GM18519 (cell line): ENCODE measurements around the gene SERTAD3.
"Not testable (repeated sequence)": the region's sequence is repeated elsewhere in the genome, so short reads cannot be mapped to it uniquely, and the experiment has no call there.

Experiments
- ATAC-seq: cut with Tn5 transposase; IDR thresholded peaks from one replicate; pipeline ENCODE4 v1.9.1; 2021; ENCODE audit warnings: mild to moderate bottlenecking, moderate library complexity; ENCODE audit not compliant: unreplicated experiment, low FRiP score

The SERTAD3 gene

DNA sequence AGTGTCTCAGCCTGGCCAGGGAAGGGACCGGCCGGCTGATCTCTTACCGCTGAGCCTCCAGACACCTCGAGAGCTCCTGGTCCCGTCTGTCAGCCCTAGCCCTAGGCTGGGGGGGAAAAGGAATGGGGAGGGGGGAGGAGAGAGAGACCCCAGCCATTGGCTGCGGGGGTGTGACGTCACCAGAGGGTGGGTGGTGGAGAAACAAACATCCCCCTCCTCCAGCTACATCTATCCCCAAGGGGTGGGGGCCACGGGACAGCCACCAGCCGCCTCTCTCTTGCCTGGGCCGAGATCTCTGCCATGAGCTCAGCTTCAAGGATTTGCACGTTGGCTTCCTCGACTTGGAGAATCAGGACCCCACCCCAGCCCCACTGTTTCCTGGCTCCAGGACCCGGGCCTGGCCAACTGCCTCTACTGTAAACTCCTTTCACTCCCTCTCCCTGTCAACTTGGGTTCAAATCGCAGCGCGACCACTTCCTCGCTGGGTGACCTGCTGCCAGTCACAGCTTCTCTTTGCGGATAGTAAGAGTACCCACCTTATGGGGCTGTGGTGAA lies 30.8 kb downstream of the SERTAD3 start, which contains the start of gene PRX:
Gene PRX, minus strand, starts transcription at position 88 of the 555 bp plus-strand sequence. CDS start 5,446 bp downstream, outside the sequence.
- no peak for ATAC-seq

DNA sequence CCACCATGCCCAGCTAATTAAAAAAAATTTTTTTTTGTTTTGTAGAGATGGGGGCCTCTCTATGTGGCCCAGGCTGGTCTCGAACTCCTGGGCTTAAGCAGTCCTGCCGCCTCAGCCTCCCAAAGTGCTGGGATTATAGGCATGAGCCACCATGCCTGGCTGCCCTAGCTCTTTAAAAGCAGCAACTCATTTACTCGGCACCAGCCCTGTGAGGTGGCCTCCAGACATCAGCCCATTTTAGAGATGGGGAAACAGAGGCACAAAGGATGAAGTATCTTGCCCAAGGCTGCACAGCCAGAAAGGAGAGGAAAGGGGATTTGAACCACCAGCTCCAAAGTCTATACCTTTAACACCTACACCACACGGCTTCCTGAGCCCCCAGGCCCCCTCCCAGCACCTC lies 31.3 kb downstream of the SERTAD3 start:
- no peak for ATAC-seq

DNA sequence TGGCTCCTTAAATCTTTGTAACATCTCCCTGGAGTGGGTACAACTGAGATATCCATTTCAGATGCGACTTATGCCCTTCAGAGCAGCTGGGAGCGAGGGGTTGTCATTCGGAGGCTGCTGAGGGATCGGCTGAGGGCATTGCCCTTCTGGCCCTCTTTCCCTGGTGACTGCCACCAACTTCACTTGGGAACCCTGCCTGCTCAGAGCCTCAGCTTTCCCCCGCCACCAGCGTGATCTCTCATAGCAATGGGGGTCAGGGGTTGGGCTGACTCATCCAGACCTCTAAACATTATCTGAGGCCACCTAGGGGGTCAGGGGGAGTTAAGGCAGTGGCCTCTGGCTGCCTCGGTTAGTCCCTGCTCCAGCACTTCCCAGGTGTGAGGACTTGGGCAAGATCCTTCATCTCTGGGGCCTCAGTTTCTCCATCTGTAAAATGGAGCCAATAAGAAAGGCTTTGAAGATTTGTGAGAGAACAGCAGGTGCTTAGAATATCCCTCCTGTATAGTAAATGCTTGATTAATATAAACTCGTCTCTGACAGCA lies 32.1 kb downstream of the SERTAD3 start:
- no peak for ATAC-seq

DNA sequence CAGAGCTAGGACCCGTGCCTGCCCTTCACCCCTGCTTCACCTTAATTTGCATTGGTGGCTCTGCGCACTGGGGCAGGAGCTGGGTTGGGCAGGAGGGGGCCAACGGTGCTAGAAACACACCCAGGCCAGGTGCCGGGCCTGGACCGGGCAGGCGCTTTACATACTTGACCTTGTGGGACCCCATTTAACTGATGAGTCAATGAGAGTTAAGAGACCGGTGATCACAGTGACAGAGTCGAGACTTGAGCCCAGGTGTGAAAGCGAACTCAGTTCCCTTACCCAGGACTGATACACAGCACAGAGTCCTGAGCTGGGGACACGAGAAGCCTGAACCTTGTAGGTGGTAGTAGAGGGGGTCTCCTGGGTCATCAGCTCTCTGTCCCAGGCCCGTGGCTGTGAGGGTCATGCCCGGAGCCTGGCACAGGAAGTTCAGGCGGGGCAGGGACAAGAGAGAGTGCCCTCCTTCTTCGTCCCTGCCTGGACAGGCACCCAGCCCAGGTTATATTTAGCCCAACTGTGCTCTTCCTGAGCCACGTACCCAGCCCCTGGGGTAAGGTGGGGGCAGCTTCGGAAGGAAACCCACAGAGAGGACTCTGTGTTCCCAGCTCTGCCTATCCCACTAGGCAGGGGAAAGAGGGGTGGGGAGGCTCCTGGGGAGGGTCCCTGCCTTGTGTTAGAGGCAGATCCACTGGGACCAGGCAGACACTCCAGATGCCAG lies 32.9 kb downstream of the SERTAD3 start:
- ATAC-seq: no peak

DNA sequence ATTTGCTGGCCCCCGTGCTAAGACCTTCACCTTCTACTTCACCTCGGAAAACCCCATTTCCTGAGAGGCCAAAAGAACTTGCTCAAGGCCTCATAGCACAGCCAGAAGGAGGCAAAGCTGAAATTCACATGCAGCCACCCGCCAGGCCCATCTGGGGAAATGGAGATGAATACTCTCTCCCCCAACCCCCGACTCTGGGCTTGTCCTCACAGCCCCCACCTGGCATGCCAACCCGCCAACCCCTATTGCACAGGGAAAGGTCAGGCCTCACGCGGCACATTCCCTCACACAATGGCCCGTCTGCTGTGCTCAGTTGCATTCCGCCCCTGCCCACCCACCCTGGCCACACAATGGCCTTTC lies 34.1 kb downstream of the SERTAD3 start:
- ATAC-seq: no peak

DNA sequence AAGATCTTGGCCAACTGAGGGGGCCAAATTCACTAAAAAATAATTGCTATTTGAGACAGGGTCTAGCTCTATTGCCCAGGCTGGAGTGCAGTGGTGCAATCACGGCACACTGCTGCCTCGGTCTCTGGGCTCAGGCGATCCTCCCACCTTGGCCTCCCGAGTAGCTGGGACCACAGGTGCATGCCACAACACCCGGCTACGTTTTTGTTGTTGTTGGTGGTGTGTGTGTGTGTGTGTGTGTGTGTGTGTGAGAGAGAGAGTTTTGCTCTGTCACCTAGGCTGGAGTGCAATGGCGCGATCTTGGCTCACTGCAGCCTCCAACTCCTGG lies 35.6 kb downstream of the SERTAD3 start:
- not testable (repeated sequence) for ATAC-seq

DNA sequence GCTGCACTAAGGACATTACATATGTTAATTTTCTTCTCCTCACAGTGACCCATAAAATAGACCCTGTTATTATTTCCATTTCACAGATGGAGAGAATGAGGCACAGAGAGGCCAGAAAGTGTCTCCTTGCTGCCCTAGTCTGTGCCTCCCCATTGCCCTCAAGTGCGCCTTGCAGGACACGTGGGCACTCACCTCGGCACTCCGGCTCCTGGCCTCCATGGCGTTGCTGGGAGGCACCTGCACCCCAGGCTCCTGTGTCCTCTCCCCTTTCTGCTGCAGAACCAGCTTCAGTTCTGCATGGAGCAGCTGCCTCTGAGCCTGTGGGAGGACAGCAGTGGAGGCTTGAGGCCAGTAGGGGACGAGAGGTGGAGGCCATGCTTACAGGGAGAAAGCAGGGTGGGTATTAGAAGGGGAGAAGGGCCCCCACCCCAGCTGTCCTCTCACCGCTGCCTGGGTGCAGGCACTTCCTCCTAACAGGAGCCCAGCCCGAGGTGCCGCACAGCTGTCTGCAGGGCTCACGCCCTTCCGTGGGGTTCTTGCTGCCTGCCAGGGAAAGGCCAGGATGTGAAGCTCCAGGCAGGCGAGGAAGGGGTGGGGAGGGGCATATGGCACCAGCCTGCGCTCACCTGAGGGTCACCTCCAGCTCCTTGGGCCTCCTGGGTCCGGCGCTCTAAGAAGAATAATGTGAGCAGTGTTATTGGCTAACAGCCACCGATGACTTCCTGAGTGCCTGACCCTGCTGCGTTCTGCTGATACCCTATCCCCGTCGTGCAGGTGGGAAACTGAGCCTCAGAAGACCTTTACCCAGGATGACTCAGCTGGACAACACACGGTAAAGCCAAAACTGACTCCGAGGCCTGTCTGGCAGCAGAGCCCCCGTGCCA lies 36.2 kb downstream of the SERTAD3 start:
- ATAC-seq: no peak

DNA sequence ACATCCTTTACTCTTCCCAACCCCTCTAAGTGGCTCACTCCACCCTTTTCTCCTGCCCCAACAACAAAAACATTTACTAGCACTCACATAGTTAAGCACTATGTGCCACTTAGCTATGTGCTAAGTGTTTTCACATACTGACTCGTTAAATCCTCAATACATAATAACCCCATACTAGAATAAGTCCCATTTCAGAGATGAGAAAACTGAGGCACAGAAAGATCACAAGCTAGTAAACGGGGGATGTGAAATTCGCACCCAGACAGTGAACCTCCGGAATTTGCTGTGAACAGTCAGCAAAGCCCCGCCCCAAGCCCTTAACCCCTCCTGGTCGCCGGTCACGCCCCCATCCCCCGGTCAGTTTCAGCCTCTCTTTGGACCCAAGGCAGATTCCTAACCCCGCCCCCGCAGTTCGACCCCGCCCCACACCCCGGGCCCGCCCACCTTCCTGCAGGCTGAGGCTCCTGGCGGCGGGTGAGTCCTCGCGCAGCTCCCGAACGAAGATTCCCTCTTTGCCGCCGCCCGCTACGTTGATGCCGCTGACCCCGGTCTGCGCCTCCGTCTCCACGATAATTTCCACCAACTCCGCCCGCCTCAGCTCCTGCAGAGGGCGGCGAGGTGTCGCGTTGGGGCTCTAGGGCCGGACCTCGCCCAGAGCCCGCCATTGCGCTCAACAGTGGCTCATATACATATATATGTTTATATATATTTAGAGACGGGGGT lies 40.7 kb downstream of the SERTAD3 start:
- no peak for ATAC-seq

DNA sequence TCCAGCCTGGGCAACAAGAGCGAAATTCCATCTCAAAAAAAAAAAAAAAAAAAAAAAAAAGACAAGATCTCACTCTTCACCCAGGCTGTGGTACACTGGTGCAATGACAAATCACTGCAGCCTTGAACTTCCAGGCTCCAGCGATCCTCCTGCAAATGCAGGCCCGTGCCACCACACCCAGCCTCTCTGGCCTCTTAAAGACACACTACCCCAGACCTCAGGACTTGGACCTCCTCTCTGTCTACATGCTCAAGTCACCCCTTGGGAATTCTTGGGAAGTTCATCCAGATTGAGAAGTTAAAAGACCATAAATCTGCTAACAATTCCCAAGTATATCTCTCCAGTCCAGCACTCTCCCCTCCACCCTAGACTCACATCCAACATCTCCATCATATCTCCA lies 43.6 kb downstream of the SERTAD3 start:
- ATAC-seq: no peak

DNA sequence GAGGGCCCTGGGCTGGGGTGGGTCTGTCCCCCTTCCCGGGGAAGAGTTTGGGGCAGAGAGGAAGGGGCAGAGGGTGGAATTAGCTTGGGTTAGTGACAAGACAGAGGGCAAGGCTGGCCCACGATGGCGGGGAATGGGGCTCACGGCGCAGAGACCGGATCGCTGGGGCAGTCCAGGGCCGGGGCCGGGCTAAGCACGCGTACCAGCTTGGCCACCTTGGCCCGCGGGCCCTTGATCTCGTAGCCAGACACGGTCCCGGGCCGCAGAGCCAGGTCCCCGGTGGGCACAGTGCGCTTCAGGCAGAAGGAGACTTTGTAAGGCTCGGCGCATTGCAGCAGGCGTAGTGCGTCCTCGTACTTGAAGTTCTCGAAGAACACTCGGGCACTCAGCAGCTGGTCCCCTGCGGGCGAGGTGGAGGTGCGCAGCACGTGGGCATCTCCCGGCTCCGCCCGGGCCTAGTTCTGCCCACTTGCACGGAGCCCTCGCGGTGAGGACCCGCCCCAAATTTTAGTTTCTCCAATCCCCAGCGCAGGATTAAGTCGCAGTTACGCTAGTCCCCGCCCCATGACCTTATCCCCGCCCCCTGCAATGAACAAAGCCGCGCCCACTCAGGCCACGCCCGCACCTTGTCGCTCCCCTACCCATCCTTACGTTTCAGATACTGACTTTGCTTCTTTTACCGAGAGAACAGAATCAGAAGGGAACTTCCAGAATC lies 45.6 kb downstream of the SERTAD3 start:
- no peak for ATAC-seq

DNA sequence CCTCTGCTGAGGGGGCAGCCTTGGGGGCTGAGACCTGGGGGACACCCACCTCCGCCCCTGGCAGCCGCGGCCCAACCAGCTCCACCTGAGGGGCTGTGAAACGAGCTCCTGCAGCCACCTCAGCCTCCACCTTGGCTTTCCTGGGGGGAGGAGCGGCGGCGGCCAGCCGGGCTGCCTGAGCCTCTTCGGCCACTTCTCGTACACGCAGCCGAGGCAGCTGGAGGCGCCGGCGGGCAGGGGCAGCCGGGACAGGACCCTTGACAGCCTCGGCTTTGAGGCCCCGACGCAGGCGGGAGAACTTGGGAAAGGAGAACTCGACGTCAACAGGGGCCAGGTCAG lies 46.6 kb downstream of the SERTAD3 start:
- no peak for ATAC-seq

DNA sequence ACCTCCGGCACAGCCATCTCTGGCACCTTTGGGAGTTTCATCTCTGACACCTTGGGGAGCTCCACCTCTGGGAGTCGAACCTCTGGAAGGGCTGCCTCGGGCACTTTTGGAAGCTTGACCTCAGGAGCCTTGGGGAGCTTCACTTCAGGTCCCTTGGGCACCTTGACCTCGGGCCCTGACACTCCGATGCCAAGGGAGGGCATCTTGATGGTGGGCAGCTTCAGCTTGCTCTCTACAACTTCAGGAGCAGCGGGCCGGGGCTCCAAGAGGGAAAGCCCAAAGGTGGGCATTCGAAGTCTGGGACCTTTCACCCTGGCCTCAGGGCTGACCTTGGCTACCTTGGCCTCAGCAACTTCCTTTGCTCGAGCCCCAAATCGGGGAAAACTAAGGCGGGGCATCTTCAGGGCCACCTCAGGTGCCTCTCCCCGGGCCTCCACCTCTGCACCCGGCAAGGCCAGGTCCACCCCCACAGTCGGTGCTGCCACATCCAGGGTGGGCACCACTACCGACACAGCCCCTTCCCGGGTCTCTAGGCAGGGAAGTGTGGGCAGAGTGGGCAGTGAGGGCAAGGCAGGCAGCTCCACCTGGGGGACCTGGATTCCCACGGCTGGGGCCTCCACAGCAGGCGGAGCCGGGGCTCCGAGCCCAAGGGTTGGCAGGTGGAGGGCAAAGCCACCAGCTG lies 47.1 kb downstream of the SERTAD3 start:
- ATAC-seq: no peak

DNA sequence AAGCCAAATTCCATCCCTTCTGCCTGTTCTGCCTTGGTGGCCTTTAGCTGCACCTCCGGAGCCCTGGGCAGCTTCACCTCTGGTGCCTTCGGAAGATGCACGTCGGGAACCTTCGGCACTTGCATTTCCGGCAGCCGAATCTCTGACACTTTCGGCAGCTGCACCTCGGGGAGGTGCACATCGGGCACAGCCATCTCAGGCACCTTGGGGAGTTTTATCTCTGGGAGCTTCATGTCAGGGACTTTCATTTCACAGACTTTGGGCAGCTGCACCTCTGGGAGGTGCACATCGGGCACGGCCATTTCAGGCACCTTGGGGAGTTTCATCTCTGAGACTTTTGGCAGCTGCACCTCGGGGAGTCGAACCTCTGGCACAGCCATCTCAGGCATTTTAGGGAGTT lies 48.2 kb downstream of the SERTAD3 start:
- no peak for ATAC-seq

DNA sequence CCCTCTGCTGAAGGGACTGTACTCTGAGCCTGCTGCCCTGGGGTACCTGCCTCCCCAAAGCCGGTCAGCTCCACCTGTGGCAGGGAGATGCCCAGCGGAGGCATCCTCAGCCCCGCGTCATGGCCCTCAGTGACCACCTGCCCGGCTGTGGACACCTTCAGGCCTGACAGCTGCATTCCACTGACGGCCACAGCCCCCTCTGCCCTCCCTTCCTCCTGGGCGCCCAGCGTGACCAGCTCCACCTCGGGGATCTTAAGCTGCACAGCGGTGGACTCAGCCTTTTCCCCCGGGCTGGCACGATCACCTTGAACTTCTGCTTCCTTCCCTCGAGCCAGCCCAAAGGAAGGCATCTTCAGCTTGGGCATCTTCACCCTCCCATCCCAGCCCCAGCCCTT lies 49.3 kb downstream of the SERTAD3 start:
- ATAC-seq: no peak

DNA sequence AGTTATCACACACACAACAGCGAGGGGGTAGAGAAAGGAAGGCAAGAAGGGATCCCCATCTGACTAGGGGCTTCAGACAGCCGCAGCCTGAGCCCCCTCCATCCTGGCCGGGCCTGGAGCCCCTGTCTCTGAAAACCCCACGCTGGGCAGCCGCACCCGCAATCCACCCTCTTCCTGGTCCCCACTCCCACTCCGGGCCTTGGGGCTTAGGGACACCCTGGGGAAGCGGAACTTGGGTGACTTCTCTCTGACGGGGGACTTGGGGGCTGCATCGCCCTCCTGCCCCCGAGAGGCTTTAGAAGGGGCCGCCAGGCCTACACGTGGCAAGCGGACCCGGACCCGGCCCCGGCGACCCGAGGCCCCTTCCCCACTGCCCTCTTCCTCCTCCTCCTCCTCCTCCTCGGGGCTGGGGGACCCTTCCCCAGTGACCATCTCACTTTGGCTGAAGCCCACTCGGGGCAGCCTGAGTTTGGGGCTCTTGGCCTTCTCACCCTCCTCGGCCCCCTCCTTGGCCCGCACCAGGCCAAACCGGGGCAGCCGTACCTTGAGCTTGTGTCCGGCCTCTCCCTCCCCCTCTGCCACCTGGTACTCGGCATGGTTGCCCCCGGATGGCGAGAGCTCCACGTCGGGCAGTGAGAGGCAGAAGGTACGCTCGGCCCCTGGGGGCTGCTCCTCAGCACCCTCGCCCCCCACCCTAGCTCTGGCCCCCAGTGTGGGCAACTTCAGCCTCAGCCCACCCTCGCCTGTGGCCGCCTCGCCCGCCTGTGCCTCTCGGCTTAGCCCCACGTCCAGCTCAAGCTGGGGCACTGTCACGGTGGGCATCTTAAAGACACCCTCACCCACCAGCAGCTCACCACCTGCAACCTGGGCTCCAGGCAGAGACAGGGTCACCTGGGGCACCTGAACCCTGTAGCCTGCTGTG lies 50.0 kb downstream of the SERTAD3 start:
- ATAC-seq: no peak

DNA sequence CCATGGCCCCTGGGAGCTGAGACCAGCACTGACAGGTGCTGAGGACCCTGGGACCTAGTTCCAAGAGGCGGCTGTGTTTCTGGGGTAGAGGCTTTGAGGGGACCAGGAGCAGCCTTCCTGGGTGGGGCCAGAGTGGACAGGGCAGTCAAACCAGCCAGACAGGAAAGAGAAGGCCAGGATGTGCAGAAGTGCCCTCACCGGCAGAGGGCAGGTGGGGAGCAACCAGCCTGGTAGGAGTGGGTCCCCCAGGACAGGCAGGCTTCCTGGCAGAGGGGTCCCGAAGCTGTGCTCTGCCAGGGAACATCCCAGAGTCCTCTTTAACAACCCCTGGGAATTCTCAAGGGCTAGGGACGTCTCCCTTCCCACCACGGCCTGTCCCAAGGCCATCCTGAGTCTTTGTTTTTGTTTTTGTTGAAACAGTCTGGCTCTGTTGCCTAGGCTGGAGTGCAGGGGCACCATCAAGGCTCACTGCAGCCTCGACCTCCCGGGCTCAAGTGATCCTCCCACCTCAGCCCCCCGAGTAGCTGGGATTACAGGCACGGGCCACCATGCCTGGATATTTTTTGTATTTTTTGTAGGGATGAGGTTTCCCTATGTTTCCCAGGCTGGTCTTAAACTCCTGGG lies 51.1 kb downstream of the SERTAD3 start:
- no peak for ATAC-seq

DNA sequence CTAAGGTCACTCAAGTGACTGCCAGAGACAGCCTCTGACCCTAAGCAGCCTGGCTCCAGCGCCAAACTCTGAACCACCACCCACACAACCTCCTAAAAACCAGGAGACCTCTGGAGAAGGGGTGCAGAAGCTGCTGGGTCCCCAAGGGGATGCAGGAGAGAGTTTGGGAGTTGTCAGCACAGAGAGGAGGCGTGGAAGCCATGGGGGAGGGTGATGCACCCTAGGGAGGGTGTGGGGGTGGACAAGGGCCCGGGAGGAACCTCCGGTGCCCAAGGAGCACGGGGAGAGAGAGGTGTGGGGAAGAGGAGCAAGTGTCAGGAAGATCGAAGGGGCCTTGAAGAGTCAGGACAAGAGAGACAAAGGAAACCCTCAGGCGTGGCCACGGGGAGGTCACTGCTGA lies 52.0 kb downstream of the SERTAD3 start:
- no peak for ATAC-seq
